Thyroid gland (tissue), 4 donors: ENCODE measurements around the gene PANX3. TPM values are rescaled to one million over a fixed set of nuclear protein-coding genes. Genes with fewer than 3 reads are reported as not detected.

Experiments used
- DNase-seq, 2 donors: peaks; one replicate each; pipeline ENCODE4 v3.0.0-alpha.2; 2019
- H3K27ac ChIP-seq, 3 donors: fragments of 200-600 bp; sonication (generic); 1 replicate in 2 of 3; 2 replicates in 1 of 3; pipeline ENCODE4 v1.5.1; 2016 to 2019; ENCODE audit warnings: mild to moderate bottlenecking in 1 of 3, moderate library complexity in 1 of 3
- H3K27me3 ChIP-seq: fragments of 200-600 bp; sonication (generic); one replicate; pipeline ENCODE4 v1.5.1; 2019
- H3K36me3 ChIP-seq, 2 donors: fragments of 200-600 bp; sonication (generic); one replicate each; pipeline ENCODE4 v1.5.1; 2016 to 2019
- H3K4me1 ChIP-seq, 2 donors: fragments of 200-600 bp; sonication (generic); one replicate each; pipeline ENCODE4 v1.5.1; 2017 to 2019
- H3K4me3 ChIP-seq, 3 donors: fragments of 200-600 bp; sonication (generic); replicated peaks in 1 of 3; 1 replicate in 2 of 3; 2 replicates in 1 of 3; pipeline ENCODE4 v1.5.1; 2016; ENCODE audit warnings: mild to moderate bottlenecking in 1 of 3
- H3K9me3 ChIP-seq: fragments of 200-600 bp; sonication (generic); one replicate; pipeline ENCODE4 v1.5.1; 2017
- POLR2A ChIP-seq, 2 donors: fragments of 450-650 bp; IDR thresholded peaks; one replicate each; pipeline ENCODE4 v1.6.1; 2017; ENCODE audit warnings: antibody characterized with exemption in 2 of 2, mild to moderate bottlenecking in 2 of 2, moderate library complexity in 1 of 2
- WGBS, 2 donors: methylation state at CpG; one replicate each; pipeline ENCODE4 v1.1.5; 2017; 5-methylcytosine and 5-hydroxymethylcytosine counted together
- intact Hi-C: fragments of 100-400 bp; cut with DNase I; formaldehyde crosslinking; loops from one replicate; pipeline ENCODE4 v1.15.1; 2023
- total RNA-seq, 4 donors: library from RNA; depleted of rRNA; stranded (reverse); fragments of >200 nt; gene quantifications; one replicate each; pipeline ENCODE4 v1.2.3, GENCODE V29; 2016
- TF ChIP-seq, protein P1 (sequence below), 6 experiments: fragments of 200-600 bp in 3 of 6; fragments of 450-650 bp in 3 of 6; sonication (generic) in 3 of 6; IDR thresholded peaks; one replicate each; pipeline ENCODE4 v1.5.1; 2016 to 2019; ENCODE audit warnings: antibody characterized with exemption in 6 of 6, mild to moderate bottlenecking in 2 of 6, inconsistent platforms in 1 of 6, moderate library complexity in 1 of 6

The PANX3 gene, protein sequence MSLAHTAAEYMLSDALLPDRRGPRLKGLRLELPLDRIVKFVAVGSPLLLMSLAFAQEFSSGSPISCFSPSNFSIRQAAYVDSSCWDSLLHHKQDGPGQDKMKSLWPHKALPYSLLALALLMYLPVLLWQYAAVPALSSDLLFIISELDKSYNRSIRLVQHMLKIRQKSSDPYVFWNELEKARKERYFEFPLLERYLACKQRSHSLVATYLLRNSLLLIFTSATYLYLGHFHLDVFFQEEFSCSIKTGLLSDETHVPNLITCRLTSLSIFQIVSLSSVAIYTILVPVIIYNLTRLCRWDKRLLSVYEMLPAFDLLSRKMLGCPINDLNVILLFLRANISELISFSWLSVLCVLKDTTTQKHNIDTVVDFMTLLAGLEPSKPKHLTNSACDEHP
- not detected for total RNA-seq

DNA sequence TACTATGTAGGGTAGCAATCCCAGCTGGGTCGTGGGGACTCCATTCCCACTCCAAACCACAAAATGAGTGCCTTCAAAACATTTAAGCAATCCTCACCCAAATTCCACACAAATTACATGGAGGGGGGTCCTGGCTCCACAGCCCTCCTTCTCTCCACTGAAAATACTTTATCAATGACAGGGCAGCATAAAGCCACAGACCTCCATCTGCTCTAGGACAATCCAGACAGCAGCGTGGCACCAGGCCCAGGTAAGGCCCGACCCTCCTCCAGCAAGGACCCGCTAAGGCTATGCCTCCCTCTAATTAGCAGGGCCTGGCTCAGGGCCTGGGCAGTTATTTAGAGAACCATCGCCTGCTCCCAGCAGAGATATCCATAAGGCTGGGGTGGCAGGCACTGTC is at the start of gene PANX3:
PANX3 (plus strand) TSS at position 365 of the 400 bp plus-strand sequence. CDS start 129 bp downstream, outside the sequence.
- no peak for DNase-seq
- Histone ChIP-seq H3K27ac (no peak within 1 kb of the TSS), H3K4me3 (no peak within 1 kb of the TSS), H3K27me3 (no peaks in the 10 kb centered on the region), H3K9me3 (no peaks in the 10 kb centered on the region), H3K4me1 (no peaks in the 10 kb centered on the region), H3K36me3 (no peaks in the 10 kb centered on the region)
- TF ChIP-seq, protein P1, sequence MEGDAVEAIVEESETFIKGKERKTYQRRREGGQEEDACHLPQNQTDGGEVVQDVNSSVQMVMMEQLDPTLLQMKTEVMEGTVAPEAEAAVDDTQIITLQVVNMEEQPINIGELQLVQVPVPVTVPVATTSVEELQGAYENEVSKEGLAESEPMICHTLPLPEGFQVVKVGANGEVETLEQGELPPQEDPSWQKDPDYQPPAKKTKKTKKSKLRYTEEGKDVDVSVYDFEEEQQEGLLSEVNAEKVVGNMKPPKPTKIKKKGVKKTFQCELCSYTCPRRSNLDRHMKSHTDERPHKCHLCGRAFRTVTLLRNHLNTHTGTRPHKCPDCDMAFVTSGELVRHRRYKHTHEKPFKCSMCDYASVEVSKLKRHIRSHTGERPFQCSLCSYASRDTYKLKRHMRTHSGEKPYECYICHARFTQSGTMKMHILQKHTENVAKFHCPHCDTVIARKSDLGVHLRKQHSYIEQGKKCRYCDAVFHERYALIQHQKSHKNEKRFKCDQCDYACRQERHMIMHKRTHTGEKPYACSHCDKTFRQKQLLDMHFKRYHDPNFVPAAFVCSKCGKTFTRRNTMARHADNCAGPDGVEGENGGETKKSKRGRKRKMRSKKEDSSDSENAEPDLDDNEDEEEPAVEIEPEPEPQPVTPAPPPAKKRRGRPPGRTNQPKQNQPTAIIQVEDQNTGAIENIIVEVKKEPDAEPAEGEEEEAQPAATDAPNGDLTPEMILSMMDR (IDR thresholded peaks at IDR 0.05): no peak
- no peak for TF ChIP-seq POLR2A (IDR thresholded peaks at IDR 0.05)
- WGBS, 2 donors: 85 to 92% methylated on average over 4 of the region's 5 CpGs
- intact Hi-C loops: no loop called here

DNA sequence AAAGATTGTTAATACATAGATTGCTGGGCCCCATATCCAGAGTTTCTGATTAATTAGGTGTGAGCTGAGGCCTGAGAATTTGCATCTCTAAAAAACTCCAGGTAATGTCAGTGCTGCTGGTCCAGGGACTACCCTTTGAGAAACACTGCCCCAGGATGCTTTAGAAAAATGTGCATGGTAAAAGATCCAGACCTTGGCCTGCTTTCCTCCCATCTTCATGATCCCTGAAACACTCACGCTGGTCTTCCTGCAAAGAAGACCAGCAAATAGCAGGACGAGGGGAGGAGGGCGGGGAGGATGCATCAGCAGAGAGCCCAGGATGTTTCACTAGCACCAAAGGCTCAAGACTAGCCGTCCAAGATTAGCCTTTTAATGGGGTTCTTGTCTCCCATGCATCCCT is 41.5 kb upstream of the PANX3 start, which contains the start of gene OR8A1:
OR8A1 (plus strand) TSS at position 301 of the 400 bp plus-strand sequence. CDS start 123 bp downstream, outside the sequence.
- Histone ChIP-seq H3K27me3 (no peaks in the 10 kb centered on the region), H3K4me3 (no peak within 1 kb of the TSS), H3K9me3 (no peaks in the 10 kb centered on the region), H3K4me1 (no peaks in the 10 kb centered on the region), H3K27ac (no peak within 1 kb of the TSS), H3K36me3 (no peaks in the 10 kb centered on the region)
- 36 to 61% methylated on average over 4 of the region's 4 CpGs for WGBS, 2 donors
- TF ChIP-seq, protein P1 (IDR thresholded peaks at IDR 0.05): no peak
- TF ChIP-seq POLR2A (IDR thresholded peaks at IDR 0.05): no peak
- intact Hi-C loops: no loop called here
- DNase-seq: no peak

DNA sequence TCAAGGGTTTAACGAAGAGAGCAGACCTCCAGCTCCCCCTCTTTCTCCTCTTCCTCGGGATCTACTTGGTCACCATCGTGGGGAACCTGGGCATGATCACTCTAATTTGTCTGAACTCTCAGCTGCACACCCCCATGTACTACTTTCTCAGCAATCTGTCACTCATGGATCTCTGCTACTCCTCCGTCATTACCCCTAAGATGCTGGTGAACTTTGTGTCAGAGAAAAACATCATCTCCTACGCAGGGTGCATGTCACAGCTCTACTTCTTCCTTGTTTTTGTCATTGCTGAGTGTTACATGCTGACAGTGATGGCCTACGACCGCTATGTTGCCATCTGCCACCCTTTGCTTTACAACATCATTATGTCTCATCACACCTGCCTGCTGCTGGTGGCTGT is 41.1 kb upstream of the PANX3 start:
- Histone ChIP-seq H3K36me3 (no peaks in the 10 kb centered on the region), H3K4me1 (no peaks in the 10 kb centered on the region), H3K4me3 (no peak overlapping the region), H3K27ac (no peak overlapping the region), H3K9me3 (no peaks in the 10 kb centered on the region), H3K27me3 (no peaks in the 10 kb centered on the region)
- WGBS, 2 donors: 84 to 94% methylated on average over 7 of the region's 7 CpGs
- intact Hi-C loops: no loop called here
- DNase-seq: no peak
- TF ChIP-seq POLR2A (IDR thresholded peaks at IDR 0.05): no peak
- TF ChIP-seq, protein P1 (IDR thresholded peaks at IDR 0.05): no peak

DNA sequence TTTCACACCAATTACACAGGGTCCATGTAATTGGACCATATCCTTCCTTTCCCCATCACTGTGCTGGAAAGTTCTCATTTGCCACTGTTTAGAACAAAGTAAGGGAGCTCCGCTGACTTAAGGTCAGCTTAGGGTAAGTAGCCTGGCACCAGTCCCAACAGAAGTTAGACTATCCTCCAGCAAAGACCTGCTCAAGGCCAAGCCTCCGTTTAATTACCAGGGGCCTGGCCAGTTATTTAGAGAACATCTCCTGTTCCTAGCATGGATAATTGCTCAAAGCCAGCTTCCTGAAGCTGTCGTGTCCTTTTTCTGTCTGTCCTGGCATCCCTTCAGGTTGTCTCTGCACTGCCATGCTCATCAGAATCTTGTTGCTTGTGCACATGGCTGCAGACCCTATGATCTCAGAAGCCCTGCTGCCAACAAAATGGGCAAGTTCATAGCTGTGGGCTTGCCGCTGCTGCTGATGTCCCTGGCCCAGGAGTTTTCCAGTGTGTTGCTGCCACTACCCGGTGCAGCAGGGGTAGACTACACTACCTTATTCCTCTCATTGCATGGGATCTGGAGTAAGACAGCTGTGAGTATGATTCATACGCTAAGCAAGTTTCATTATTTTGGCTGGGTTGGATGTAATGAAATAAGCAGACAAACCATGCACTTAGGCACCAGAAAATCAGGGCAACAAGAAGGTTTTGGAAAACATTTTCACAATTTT is 33.4 kb upstream of the PANX3 start:
- Histone ChIP-seq H3K4me3 (no peak overlapping the region), H3K27ac (peak overlapping the region in 1 of 3 donors; percentile 18), H3K9me3 (no peaks in the 10 kb centered on the region), H3K36me3 (no peaks in the 10 kb centered on the region), H3K27me3 (no peaks in the 10 kb centered on the region), H3K4me1 (peaks cover 0 to 15% of the 10 kb centered on the region in 2 donors)
- intact Hi-C loops: no loop called here
- WGBS, 2 donors: 56 to 61% methylated on average over 6 of the region's 6 CpGs
- TF ChIP-seq, protein P1 (IDR thresholded peaks at IDR 0.05): no peak
- no peak for TF ChIP-seq POLR2A (IDR thresholded peaks at IDR 0.05)
- DNase-seq: peak; percentile 17 to 18

DNA sequence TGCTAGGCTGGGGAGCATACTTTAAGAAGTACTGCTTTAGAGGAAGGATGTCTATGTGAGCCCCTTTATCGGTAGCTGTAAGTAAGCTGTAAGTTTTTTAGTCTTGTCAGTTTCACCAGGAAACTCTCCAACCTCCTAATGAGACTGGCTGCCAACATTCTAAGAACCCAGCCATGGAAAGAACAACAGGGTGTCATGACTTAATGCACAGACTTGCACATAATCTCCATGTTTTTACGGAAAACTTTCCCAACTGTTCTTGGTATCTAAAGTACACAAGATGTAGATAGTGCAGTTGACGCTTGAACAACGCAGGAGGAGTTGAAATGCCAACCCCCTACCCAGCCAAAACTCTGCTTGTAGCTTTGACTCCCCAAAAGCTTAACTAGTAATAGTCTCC is 32.5 kb upstream of the PANX3 start:
- no peak for DNase-seq
- intact Hi-C loops: no loop called here
- WGBS, 2 donors: 41 to 59% methylated on average over 4 of the region's 4 CpGs

More for the DNA sequence above, 32.5 kb upstream of the PANX3 start:
- H3K9me3 ChIP-seq: no peaks in the 10 kb centered on the region
- TF ChIP-seq, protein P1 (IDR thresholded peaks at IDR 0.05): no peak
- no peak for TF ChIP-seq POLR2A (IDR thresholded peaks at IDR 0.05)
- H3K36me3 ChIP-seq: no peaks in the 10 kb centered on the region
- peaks cover 0 to 15% of the 10 kb centered on the region in 2 donors for H3K4me1 ChIP-seq
- H3K27ac ChIP-seq: no peak overlapping the region
- no peak overlapping the region for H3K4me3 ChIP-seq
- no peaks in the 10 kb centered on the region for H3K27me3 ChIP-seq
